ENCODE data around the gene TCP11.

Gene TCP11

GRCh38 chr6:35078896-35079295, 62.2 kb downstream of the TCP11 start:
- no peak for DNase-seq

GRCh38 chr6:35078226-35078850, 62.8 kb downstream of the TCP11 start:
- no peak for DNase-seq

- DNase-seq = no peak
Observed at GRCh38 chr6:35077713-35078105, 63.4 kb downstream of the TCP11 start.

GRCh38 chr6:35076997-35077712, 64.0 kb downstream of the TCP11 start:
- DNase-seq = no peak

- no peak for DNase-seq
Observed at GRCh38 chr6:35073766-35074471, 67.2 kb downstream of the TCP11 start.

- DNase-seq = no peak
Observed at GRCh38 chr6:35073211-35073610, 67.9 kb downstream of the TCP11 start.

GRCh38 chr6:35072698-35073055, 68.5 kb downstream of the TCP11 start:
- no peak for DNase-seq

GRCh38 chr6:35072051-35072697, 69.0 kb downstream of the TCP11 start:
- DNase-seq = no peak

GRCh38 chr6:35071347-35071994, 69.7 kb downstream of the TCP11 start:
- DNase-seq = no peak

GRCh38 chr6:35070111-35070510, 71.0 kb downstream of the TCP11 start:
- DNase-seq = no peak

- no peak for DNase-seq
Observed at GRCh38 chr6:35069262-35069661, 71.9 kb downstream of the TCP11 start.

- no peak for DNase-seq
Observed at GRCh38 chr6:35068644-35069043, 72.5 kb downstream of the TCP11 start.

- no peak for DNase-seq
Observed at GRCh38 chr6:35068206-35068605, 72.9 kb downstream of the TCP11 start.

All from stimulated activated CD4-positive, alpha-beta T cell treated with anti-CD3 and anti-CD28 coated beads, Interleukin-1b, Interleukin-23, amount 100 ng/mL, for 48 hours (primary cell).